Measurements from ENCODE around the gene SMG6. TPM values are rescaled to one million over a fixed set of nuclear protein-coding genes. Genes with fewer than 3 reads are reported as not detected.

The SMG6 gene
- total RNA-seq, 1 experiment from 2014 or later, result 28.6 TPM

DNA sequence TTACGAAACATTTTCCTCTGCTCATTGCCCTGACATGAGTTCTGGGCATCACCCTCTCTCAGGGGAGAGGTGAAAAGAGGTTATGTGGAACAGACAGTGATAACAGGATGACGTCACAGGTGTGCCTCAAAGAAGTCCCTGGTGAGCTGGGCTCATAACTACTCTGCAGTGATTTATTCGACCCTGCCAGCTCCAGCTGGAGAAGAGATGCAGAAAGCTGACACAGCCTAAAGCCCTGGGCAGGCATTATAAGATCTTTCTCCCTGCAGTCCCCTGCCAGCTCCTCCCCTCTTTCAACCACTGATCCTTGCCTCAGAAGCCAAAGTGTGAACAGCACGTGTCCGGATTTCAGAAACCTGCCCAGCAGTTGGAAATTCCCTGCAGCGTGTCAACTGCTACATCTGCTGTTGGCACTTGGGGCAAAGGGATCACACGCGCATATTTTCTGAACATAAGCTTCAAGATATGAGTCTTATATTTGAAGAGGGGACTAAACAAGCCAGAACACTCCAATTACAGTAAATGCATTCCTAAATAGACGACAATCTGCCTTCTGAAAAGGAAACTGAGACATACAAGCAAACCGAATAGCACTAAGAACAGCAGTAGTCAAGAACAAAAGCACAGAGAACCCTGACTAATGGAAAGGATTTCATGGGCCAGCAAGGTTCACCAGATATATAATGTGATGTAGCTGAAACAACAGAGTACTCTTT, 80.5 kb downstream of the SMG6 start:
- Mint-ChIP-seq H3K4me3 (no peak overlapping the region), H3K9me3 (no peaks in the 10 kb centered on the region), H3K4me1 (peaks cover 2 to 6% of the 10 kb centered on the region in 2 experiments; a peak in 2 of 4 replicates), H3K36me3 (ENCODE audit: insufficient read depth in 1 of 3, low read depth in 3 of 3) (peaks cover 0 to 9% (median 8%) of the 10 kb centered on the region in 3 experiments; a peak in 4 of 7 replicates), H3K27ac (no peak overlapping the region; a peak in 1 of 7 replicates), H3K27me3 (ENCODE audit: low read depth) (no peaks in the 10 kb centered on the region)
- H2BK120ac ChIP-seq (ENCODE audit: low read depth, low read length, poor library complexity, severe bottlenecking), result no peak overlapping the region
- no peaks in the 10 kb centered on the region for H3K4me1 ChIP-seq (ENCODE audit: insufficient read depth, low read length)
- TF ChIP-seq, protein P1, sequence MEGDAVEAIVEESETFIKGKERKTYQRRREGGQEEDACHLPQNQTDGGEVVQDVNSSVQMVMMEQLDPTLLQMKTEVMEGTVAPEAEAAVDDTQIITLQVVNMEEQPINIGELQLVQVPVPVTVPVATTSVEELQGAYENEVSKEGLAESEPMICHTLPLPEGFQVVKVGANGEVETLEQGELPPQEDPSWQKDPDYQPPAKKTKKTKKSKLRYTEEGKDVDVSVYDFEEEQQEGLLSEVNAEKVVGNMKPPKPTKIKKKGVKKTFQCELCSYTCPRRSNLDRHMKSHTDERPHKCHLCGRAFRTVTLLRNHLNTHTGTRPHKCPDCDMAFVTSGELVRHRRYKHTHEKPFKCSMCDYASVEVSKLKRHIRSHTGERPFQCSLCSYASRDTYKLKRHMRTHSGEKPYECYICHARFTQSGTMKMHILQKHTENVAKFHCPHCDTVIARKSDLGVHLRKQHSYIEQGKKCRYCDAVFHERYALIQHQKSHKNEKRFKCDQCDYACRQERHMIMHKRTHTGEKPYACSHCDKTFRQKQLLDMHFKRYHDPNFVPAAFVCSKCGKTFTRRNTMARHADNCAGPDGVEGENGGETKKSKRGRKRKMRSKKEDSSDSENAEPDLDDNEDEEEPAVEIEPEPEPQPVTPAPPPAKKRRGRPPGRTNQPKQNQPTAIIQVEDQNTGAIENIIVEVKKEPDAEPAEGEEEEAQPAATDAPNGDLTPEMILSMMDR (conservative IDR thresholded peaks at IDR 0.05), result no peak
- no peak overlapping the region for H3K23ac ChIP-seq (ENCODE audit: insufficient read length, low read depth, low read length)
- no peaks in the 10 kb centered on the region for H3K9me3 ChIP-seq (ENCODE audit: control insufficient read depth, low read depth, low read length)
- H2BK15ac ChIP-seq (ENCODE audit: low read depth, low read length), result no peak overlapping the region
- no peaks in the 10 kb centered on the region for H3K23me2 ChIP-seq (ENCODE audit: insufficient read length, low read depth, low read length, poor library complexity, severe bottlenecking)
- H3K4ac ChIP-seq (ENCODE audit: low read depth, low read length), result no peak overlapping the region
- no peaks in the 10 kb centered on the region for H3K27me3 ChIP-seq (ENCODE audit: insufficient read depth, low read length)
- no peak overlapping the region for H3K9ac ChIP-seq (ENCODE audit: extremely low read depth, insufficient read length, low read length)
- no peak overlapping the region for H3K14ac ChIP-seq (ENCODE audit: insufficient read depth, low read length)
- no peak for DNase-seq
- H3T11ph ChIP-seq (ENCODE audit: low read length), result no peak overlapping the region
- no peak overlapping the region for H3K4me2 ChIP-seq (ENCODE audit: insufficient read depth, insufficient read length, low read length)
- H2AK5ac ChIP-seq (ENCODE audit: insufficient read length, low read length), result no peak overlapping the region
- no peaks in the 10 kb centered on the region for H3K79me1 ChIP-seq (ENCODE audit: insufficient read depth, low read depth, low read length, poor library complexity, severe bottlenecking)
- H3K79me2 ChIP-seq (ENCODE audit: insufficient read depth, low read length), result no peaks in the 10 kb centered on the region
- no peak overlapping the region for H4K91ac ChIP-seq (ENCODE audit: insufficient read length, low read depth, low read length)
- H2BK20ac ChIP-seq (ENCODE audit: low read depth, low read length, poor library complexity, severe bottlenecking), result no peak overlapping the region
- H4K8ac ChIP-seq (replicated peaks; ENCODE audit: insufficient read length, low read depth, low read length), result no peak overlapping the region
- no peak overlapping the region for H3K27ac ChIP-seq (ENCODE audit: insufficient read length, low read depth, low read length)
- no peak overlapping the region for H3K18ac ChIP-seq (ENCODE audit: insufficient read length, low read depth, low read length)
- no peak overlapping the region for H2BK5ac ChIP-seq (ENCODE audit: insufficient read length, low read length)
- H4K5ac ChIP-seq (ENCODE audit: insufficient read length, low read depth, low read length), result no peak overlapping the region
- no peak overlapping the region for H2BK12ac ChIP-seq (ENCODE audit: insufficient read length, low read depth, low read length)
- WGBS (ENCODE audit: extremely low coverage, insufficient read length, low lambda C conversion rate), result no CpG with 5 or more reads among the region's 10 CpGs
- H3K56ac ChIP-seq (ENCODE audit: insufficient read length, low read depth, low read length), result no peak overlapping the region
- no peaks in the 10 kb centered on the region for H4K20me1 ChIP-seq (ENCODE audit: control insufficient read depth, insufficient read depth, insufficient read length)
- H2AFZ ChIP-seq (ENCODE audit: low read length), result no peak overlapping the region
